ENCODE measurements around the gene MARCHF9.

MARCHF9 gene

GRCh38 chr12:57739387-57739786, 15.5 kb upstream of the MARCHF9 start:
- DNase-seq, result no peak

- DNase-seq, result no peak
Observed at GRCh38 chr12:57739914-57740538, 14.9 kb upstream of the MARCHF9 start.

- peak; percentile 91 for DNase-seq
Observed at GRCh38 chr12:57740656-57741412, 14.1 kb upstream of the MARCHF9 start.

GRCh38 chr12:57741413-57741789, 13.5 kb upstream of the MARCHF9 start:
- DNase-seq, result no peak

GRCh38 chr12:57741844-57742738, 12.8 kb upstream of the MARCHF9 start:
- DNase-seq, result peak; percentile 91

- no peak for DNase-seq
Observed at GRCh38 chr12:57743769-57744168, 11.1 kb upstream of the MARCHF9 start.

- DNase-seq, result peak; percentile 88
Observed at GRCh38 chr12:57744194-57744776, 10.6 kb upstream of the MARCHF9 start.

- DNase-seq, result peak; percentile 97
Observed at GRCh38 chr12:57744777-57745484, 10.0 kb upstream of the MARCHF9 start, which contains the start of gene TSPAN31. TSPAN31 (plus strand) TSS chr12:57745039; CDS start chr12:57745155, 116 bp downstream.

GRCh38 chr12:57745485-57745881, 9.4 kb upstream of the MARCHF9 start:
- no peak for DNase-seq

GRCh38 chr12:57746025-57746424, 8.9 kb upstream of the MARCHF9 start:
- no peak for DNase-seq

GRCh38 chr12:57749061-57749460, 5.8 kb upstream of the MARCHF9 start:
- no peak for DNase-seq

- DNase-seq, result no peak
Observed at GRCh38 chr12:57750561-57751431, 4.1 kb upstream of the MARCHF9 start.

GRCh38 chr12:57751432-57751787, 3.5 kb upstream of the MARCHF9 start:
- no peak for DNase-seq

GRCh38 chr12:57751788-57752667, 2.9 kb upstream of the MARCHF9 start, which contains the start of gene CDK4:
CDK4 (minus strand) TSS chr12:57752310; CDS start chr12:57751717, 593 bp downstream.
- DNase-seq, result peak; percentile 100

- no peak for DNase-seq
Observed at GRCh38 chr12:57752668-57753000, 2.3 kb upstream of the MARCHF9 start.

- DNase-seq, result no peak
Observed at GRCh38 chr12:57753756-57754337, 1.1 kb upstream of the MARCHF9 start.

- no peak for DNase-seq
Observed at GRCh38 chr12:57755194-57755453, 221 bp downstream of the MARCHF9 start.

- DNase-seq, result peak; percentile 51
Observed at GRCh38 chr12:57755454-57756372, 810 bp downstream of the MARCHF9 start.
